Stimulated activated CD8-positive, alpha-beta memory T cell treated with anti-CD3 and anti-CD28 coated beads, Interleukin-2, amount 100 ng/mL, for 1 hour (primary cell): ENCODE data around the gene CLUH.
"Not testable (repeated sequence)": the region's sequence is repeated elsewhere in the genome, so short reads cannot be mapped to it uniquely, and the experiment has no call there.

Experiments
- DNase-seq, 2 donors: peaks; one replicate each; pipeline ENCODE4 v3.0.0-alpha.2; 2020; ENCODE audit warnings: low read depth in 2 of 2

Gene CLUH

DNA sequence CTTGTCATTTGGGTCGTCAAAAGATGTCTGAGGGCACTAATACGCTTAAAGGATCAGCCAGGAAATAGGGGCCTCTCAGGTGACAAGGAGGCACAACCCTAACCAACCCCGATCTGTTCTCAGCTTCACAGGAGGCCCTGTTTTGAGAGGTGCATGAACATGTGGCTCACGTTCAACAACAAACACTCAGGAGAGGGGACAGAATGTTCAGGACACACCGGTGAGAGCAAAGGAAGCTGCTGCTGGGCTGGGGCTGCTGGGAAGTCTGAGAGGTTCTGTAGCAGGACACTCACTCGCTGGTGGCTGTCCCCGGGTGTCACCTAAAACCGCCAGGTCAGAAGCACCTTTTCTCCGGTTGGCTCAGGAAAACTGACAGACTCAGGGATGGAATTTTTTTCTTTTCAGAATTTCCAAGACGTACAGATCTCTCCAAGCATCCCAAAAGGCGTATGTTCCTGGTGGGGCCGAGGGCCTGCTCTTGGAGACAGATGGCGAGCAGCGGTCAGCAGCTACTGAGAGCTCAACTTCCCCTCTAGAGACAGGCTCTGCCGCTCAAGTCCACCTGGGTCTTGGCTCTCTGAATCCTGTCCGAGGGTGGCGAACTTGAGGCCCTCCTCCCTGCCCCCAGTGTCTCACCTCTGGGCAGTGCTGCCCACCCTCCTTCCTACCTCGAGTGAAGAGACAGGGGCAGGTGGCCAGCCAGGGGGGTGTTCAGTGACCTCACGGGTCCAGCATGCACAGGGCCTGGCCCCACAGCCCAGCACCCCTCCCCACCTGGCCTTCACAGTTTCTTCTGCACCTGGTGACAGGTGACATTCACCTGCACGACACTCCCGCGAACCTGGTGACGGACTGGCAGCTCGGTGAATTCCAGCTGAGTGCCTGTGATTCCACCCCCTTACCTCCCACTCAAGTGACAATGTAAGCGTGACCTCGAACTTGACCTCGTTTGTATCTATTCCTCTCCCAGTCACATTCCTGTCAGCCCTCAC, 22.9 kb downstream of the CLUH start:
- no peak for DNase-seq

DNA sequence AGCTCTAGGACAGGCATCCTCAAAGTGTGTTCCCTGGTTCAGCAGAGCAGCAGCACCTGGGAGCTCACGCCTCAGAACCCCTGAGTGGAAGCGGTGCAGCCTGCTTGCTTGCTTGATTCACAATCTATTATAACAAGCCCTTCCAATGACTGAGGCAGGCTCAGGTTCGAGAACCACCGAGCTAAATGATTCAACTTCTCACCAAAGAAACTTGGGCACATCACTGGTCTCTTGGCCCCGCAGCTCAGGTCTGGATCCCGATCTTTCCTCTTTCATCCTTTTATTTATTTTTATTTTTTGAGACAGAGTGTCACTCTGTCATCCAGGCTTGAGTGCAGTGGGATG, 24.5 kb downstream of the CLUH start:
- no peak for DNase-seq

- no peak for DNase-seq
Measured at GRCh38 chr17:2685696-2686095, 25.9 kb downstream of the CLUH start.

GRCh38 chr17:2684549-2684948, 27.0 kb downstream of the CLUH start:
- DNase-seq, result no peak

GRCh38 chr17:2683912-2684311, 27.7 kb downstream of the CLUH start:
- DNase-seq, result no peak

DNA sequence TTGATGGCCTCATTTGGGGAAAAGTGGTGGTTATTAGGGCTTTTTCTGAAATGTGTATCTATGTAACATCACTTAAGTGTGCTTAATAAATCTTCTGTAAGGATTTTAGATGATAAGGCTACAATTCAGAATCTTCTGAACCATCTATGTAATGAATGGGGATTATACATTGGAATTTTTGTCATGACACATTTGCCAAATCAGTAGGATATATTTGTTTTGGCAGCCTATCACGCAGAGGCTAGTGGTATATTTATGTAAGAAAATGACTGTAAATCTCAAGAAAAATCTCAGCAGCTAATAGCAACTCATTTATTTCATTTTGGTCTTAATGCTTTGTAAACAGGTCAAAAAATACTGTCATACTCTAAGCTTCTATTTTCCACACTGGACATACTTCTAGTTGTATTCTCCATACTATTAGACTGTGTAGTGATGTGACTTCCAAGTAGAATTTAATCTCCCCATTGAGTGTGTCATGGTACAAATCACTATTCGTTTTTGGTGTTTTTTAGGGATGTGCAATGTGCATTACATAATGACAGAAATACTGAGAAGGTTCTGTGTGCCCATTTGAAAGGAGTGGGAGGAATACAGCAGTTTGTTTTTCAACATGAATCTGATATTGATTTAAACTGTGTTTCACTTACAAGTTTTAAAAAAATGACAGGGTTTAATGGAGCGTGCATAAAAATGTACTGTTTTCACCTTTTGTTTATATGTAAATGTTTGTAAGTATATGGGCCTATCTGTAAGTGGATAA, 29.2 kb downstream of the CLUH start:
- DNase-seq, result no peak

- DNase-seq, result no peak
Measured at GRCh38 chr17:2681650-2682049, 29.9 kb downstream of the CLUH start.

GRCh38 chr17:2680961-2681360, 30.6 kb downstream of the CLUH start:
- DNase-seq, result no peak

- DNase-seq, result not testable (repeated sequence)
Measured at GRCh38 chr17:2679247-2679646, 32.3 kb downstream of the CLUH start.

DNA sequence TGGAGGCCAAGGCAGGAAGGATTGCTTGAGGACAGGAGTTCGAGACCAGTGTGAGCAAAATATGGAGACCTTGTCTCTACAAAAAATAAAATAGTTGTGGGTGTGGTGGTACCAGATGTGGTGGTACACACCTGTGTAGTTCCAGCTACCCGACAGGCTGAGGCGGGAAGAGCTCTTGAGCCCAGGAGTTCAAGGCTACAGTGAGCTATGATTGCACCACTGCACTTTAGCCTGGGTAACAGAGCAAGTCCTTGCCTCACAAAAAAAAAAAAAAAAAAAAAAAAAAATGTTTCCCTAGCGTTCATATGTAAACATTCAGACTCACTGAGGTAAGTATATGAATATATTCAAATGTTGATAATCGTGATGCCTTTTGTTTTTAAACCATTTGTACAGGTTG, 39.5 kb downstream of the CLUH start:
- no peak for DNase-seq

- not testable (repeated sequence) for DNase-seq
Measured at GRCh38 chr17:2660410-2660809, 51.2 kb downstream of the CLUH start.

DNA sequence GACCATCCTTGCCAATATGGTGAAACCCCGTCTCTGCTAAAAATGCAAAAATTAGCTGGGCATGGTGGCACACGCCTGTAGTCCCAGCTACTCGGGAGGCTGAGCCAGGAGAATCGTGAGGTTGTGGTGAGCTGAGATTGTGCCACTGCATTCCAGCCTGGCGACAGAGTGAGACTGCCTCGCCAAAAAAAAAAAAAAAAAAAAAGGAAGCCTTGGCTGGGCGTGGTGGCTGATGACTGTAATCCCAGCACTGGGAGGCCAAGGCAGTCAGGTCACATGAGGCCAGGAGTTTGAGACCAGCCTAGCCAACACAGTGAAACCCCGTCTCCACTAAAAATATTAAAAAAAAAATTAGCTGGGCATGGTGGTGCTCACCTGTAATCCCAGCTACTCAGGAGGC, 52.2 kb downstream of the CLUH start:
- DNase-seq, result not testable (repeated sequence)

- no peak for DNase-seq
Measured at GRCh38 chr17:2656283-2656682, 55.3 kb downstream of the CLUH start.

- no peak for DNase-seq
Measured at GRCh38 chr17:2655546-2655945, 56.0 kb downstream of the CLUH start.

DNA sequence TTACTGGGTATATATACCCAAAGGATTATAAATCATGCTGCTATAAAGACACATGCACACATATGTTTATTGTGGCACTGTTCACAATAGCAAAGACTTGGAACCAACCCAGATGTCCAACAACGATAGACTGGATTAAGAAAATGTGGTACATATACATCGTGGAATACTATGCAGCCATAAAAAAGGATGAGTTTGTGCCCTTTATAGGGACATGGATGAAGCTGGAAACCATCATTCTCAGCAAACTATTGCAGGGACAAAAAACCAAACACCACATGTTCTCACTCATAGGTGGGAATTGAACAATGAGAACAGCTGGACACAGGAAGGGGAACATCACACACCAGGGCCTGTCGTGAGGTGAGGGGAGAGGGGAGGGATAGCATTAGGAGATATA, 58.7 kb downstream of the CLUH start:
- DNase-seq, result not testable (repeated sequence)

GRCh38 chr17:2649191-2649590, 62.4 kb downstream of the CLUH start:
- DNase-seq, result no peak

DNA sequence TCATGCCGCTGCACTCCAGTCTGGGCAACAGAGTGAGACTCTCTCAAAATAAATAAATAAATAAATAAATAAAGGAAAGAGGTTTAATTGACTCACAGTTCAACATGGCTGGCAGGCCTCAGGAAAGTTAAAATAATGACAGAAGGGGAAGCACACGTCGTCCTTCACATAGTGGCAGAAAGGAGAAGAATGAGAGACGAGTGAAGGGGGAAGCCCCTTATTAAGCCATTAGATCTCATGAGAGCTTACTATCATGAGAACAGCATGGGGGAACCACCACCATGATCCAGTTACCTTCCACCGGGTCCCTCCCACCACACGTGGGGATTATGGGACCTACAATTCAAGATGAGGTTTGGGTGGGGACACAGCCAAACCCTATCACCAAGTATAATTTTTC, 63.6 kb downstream of the CLUH start:
- no peak for DNase-seq

DNA sequence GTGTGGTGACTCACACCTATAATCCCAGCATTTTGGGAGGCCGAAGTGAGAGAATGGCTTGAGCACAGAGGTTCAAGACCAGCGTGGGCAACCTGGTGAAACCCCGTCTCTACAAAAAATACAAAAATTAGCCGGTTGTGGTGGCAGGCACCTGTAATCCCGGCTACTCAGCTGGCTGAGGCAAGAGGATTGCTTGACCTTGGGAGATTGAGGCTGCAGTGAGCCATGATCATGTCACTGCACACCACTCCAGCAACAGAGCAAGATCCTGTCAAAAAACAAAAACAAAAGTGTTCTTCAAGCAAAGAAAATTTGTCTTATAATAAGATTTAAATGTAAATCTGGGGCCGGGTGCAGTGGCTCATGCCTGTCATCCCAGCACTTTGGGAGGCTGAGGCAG, 66.6 kb downstream of the CLUH start:
- DNase-seq, result no peak
